Measurements from ENCODE around the gene WDR64. TPM values are rescaled to one million over a fixed set of nuclear protein-coding genes. Genes with fewer than 3 reads are reported as not detected.
A peak's percentile ranks its signal among the peaks of the same experiment; 100 is the strongest.

WDR64 gene
- total and polyA plus RNA-seq, 2 of the 13 experiments (the other 11 are each of a cell fraction or from before 2014, with no cell fraction given) = not detected

DNA sequence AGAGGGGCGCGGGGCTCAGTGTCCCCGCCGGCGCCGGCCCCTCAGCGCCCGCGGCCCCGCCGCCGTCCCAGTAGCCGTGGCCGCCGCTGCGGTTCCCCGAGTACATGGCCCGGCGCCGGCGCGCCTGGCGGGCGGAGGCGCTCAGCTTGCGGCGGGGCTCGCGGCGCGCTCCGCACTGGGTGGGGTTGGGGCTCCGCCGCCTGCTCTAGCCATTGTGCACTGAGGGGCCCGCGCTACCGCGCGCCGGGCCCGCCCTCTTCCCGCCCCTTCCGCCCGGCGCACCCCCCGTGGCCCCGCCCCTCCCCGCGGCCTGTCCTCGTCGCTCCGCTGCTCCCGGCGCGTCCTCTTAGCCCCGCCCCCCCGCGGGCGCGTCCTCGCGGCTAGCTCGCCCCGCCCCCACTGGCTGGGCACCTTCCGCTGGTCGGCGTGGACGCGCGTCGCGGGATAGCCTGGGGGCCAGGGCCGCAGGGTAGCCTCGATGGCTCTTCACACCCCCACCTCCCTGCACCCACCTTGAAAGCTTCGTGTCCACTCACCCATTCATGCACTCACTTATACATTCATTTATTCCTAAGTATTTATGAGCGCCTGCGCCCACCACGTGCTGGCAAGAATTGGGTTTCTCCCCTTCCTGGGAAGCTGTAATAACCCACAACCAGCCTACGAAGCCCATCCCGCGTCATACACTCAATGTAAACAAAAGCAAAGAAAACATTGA, 11.8 kb upstream of the WDR64 start, which contains the start of the genes CHML and OPN3 (continued):
- TF ChIP-seq, protein P1, sequence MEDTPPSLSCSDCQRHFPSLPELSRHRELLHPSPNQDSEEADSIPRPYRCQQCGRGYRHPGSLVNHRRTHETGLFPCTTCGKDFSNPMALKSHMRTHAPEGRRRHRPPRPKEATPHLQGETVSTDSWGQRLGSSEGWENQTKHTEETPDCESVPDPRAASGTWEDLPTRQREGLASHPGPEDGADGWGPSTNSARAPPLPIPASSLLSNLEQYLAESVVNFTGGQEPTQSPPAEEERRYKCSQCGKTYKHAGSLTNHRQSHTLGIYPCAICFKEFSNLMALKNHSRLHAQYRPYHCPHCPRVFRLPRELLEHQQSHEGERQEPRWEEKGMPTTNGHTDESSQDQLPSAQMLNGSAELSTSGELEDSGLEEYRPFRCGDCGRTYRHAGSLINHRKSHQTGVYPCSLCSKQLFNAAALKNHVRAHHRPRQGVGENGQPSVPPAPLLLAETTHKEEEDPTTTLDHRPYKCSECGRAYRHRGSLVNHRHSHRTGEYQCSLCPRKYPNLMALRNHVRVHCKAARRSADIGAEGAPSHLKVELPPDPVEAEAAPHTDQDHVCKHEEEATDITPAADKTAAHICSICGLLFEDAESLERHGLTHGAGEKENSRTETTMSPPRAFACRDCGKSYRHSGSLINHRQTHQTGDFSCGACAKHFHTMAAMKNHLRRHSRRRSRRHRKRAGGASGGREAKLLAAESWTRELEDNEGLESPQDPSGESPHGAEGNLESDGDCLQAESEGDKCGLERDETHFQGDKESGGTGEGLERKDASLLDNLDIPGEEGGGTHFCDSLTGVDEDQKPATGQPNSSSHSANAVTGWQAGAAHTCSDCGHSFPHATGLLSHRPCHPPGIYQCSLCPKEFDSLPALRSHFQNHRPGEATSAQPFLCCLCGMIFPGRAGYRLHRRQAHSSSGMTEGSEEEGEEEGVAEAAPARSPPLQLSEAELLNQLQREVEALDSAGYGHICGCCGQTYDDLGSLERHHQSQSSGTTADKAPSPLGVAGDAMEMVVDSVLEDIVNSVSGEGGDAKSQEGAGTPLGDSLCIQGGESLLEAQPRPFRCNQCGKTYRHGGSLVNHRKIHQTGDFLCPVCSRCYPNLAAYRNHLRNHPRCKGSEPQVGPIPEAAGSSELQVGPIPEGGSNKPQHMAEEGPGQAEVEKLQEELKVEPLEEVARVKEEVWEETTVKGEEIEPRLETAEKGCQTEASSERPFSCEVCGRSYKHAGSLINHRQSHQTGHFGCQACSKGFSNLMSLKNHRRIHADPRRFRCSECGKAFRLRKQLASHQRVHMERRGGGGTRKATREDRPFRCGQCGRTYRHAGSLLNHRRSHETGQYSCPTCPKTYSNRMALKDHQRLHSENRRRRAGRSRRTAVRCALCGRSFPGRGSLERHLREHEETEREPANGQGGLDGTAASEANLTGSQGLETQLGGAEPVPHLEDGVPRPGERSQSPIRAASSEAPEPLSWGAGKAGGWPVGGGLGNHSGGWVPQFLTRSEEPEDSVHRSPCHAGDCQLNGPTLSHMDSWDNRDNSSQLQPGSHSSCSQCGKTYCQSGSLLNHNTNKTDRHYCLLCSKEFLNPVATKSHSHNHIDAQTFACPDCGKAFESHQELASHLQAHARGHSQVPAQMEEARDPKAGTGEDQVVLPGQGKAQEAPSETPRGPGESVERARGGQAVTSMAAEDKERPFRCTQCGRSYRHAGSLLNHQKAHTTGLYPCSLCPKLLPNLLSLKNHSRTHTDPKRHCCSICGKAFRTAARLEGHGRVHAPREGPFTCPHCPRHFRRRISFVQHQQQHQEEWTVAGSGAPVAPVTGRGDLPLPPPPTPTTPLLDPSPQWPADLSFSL (CRISPR knock-in tag; IDR thresholded peaks at IDR 0.05) = no peak
- TF ChIP-seq, protein P2, sequence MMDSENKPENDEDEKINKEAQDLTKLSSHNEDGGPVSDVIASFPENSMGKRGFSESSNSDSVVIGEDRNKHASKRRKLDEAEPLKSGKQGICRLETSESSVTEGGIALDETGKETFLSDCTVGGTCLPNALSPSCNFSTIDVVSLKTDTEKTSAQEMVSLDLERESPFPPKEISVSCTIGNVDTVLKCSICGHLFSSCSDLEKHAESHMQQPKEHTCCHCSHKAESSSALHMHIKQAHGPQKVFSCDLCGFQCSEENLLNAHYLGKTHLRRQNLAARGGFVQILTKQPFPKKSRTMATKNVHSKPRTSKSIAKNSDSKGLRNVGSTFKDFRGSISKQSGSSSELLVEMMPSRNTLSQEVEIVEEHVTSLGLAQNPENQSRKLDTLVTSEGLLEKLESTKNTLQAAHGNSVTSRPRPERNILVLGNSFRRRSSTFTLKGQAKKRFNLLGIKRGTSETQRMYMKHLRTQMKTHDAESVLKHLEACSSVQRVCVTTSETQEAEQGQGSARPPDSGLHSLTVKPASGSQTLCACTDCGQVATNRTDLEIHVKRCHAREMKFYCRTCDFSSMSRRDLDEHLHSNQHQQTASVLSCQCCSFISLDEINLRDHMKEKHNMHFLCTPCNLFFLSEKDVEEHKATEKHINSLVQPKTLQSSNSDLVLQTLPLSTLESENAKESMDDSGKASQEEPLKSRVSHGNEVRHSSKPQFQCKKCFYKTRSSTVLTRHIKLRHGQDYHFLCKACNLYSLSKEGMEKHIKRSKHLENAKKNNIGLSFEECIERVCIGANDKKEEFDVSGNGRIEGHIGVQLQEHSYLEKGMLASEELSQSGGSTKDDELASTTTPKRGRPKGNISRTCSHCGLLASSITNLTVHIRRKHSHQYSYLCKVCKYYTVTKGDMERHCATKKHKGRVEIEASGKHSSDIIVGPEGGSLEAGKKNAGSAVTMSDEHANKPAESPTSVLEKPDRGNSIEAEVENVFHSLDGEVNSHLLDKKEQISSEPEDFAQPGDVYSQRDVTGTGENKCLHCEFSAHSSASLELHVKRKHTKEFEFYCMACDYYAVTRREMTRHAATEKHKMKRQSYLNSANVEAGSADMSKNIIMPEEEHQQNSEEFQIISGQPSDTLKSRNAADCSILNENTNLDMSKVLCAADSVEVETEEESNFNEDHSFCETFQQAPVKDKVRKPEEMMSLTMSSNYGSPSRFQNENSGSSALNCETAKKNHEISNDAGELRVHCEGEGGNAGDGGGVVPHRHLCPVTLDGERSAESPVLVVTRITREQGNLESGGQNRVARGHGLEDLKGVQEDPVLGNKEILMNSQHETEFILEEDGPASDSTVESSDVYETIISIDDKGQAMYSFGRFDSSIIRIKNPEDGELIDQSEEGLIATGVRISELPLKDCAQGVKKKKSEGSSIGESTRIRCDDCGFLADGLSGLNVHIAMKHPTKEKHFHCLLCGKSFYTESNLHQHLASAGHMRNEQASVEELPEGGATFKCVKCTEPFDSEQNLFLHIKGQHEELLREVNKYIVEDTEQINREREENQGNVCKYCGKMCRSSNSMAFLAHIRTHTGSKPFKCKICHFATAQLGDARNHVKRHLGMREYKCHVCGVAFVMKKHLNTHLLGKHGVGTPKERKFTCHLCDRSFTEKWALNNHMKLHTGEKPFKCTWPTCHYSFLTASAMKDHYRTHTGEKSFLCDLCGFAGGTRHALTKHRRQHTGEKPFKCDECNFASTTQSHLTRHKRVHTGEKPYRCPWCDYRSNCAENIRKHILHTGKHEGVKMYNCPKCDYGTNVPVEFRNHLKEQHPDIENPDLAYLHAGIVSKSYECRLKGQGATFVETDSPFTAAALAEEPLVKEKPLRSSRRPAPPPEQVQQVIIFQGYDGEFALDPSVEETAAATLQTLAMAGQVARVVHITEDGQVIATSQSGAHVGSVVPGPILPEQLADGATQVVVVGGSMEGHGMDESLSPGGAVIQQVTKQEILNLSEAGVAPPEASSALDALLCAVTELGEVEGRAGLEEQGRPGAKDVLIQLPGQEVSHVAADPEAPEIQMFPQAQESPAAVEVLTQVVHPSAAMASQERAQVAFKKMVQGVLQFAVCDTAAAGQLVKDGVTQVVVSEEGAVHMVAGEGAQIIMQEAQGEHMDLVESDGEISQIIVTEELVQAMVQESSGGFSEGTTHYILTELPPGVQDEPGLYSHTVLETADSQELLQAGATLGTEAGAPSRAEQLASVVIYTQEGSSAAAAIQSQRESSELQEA (CRISPR knock-in tag; IDR thresholded peaks at IDR 0.05; ENCODE audit: not compliant biosample characterization) = no peak
- TF ChIP-seq MAFG (CRISPR knock-in tag; IDR thresholded peaks at IDR 0.05) (no peak), CHCHD3 (CRISPR knock-in tag; IDR thresholded peaks at IDR 0.05) (no peak), IRF2 (CRISPR knock-in tag; IDR thresholded peaks at IDR 0.05) (no peak), KLF16 (CRISPR knock-in tag; IDR thresholded peaks at IDR 0.05) (0 out of 4 replicates have a peak, but pooled peaks of 1 of the 2 experiments have one; percentile 8), SP2 (CRISPR knock-in tag; IDR thresholded peaks at IDR 0.05) (peak; percentile 61; the same call in 1 of the 2 replicates), ZNF772 (CRISPR knock-in tag; IDR thresholded peaks at IDR 0.05) (no peak), ZNF652 (CRISPR knock-in tag; IDR thresholded peaks at IDR 0.05; ENCODE audit: borderline replicate concordance, low read depth) (no peak), ZNF121 (CRISPR knock-in tag; IDR thresholded peaks at IDR 0.05) (no peak), AKAP8 (CRISPR knock-in tag; IDR thresholded peaks at IDR 0.05) (no peak)
- TF ChIP-seq, protein P3, sequence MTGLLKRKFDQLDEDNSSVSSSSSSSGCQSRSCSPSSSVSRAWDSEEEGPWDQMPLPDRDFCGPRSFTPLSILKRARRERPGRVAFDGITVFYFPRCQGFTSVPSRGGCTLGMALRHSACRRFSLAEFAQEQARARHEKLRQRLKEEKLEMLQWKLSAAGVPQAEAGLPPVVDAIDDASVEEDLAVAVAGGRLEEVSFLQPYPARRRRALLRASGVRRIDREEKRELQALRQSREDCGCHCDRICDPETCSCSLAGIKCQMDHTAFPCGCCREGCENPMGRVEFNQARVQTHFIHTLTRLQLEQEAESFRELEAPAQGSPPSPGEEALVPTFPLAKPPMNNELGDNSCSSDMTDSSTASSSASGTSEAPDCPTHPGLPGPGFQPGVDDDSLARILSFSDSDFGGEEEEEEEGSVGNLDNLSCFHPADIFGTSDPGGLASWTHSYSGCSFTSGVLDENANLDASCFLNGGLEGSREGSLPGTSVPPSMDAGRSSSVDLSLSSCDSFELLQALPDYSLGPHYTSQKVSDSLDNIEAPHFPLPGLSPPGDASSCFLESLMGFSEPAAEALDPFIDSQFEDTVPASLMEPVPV (CRISPR knock-in tag; IDR thresholded peaks at IDR 0.05) = peak; percentile 61; the same call in 1 of the 2 replicates
